ENCODE data around the gene EARS2.
"Not testable (repeated sequence)": the region's sequence is repeated elsewhere in the genome, so short reads cannot be mapped to it uniquely, and the experiment has no call there.

Gene EARS2

GRCh38 chr16:23566724-23567123 lies 9.6 kb upstream of the EARS2 start:
- DNase-seq = no peak

DNA sequence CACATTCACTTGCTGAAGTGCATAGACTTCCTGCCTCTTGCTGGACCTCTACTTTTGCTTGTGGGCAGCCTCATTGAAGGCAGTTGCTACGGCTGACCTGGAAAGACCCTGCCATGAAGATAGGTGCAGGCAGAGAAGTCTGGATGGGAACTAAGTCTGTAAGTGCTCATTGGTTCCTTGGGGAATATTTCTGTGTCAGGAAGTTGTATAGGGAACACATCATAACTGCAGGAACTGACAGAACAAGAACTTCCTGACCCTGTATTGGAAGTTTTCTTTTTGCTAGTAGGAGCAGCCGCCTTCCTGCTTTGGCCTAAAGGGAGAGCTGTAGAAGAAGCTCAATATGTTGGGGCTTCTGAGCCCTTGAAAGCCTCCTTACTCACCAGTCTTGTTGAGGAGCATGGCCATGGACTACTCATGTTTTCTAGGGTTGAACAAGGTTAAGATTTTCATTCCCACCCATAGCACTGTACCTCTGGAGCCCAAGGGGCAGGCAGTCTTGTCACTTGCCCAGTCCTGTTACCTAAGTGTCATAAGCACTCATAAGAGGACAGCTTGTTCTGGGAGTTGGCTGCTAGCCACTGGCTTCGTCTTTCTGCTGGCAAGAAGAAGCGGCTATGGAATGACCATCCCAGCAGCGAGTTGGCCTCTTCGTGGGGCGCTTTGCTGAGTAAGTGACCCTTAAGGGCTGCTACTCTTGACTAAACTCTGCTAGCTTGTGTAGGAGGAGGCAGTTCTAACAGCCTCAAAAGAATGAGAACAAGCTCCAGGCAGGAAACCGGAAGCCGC lies 7.6 kb upstream of the EARS2 start:
- DNase-seq = no peak

GRCh38 chr16:23563186-23563585 lies 6.0 kb upstream of the EARS2 start:
- DNase-seq = no peak

- no peak for DNase-seq
Observed at GRCh38 chr16:23562505-23562904, 5.4 kb upstream of the EARS2 start.

- no peak for DNase-seq
Observed at GRCh38 chr16:23561586-23561985, 4.4 kb upstream of the EARS2 start.

GRCh38 chr16:23557779-23558702 lies 891 bp upstream of the EARS2 start:
- peak in 3 of 4 experiments; percentile 17 to 31 (median 22) for DNase-seq

DNA sequence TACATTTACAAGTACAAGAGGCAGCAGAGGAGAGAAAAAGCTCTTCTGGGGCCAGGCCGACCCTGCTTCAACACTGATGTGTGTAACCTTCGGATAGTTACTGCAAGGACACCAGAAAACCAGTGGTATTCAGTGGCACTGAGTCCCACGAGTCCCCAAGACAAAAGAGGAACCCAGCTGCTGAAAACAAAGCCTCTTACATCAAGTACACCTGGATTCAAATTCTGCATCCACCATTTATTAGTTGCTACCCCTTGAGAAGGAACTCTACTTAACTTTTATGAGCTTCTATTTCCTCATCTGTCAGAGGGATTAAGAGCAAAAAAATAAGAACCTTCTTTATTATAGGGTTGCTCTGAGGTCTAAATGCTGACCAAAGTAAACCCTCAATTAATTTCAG lies 2.6 kb downstream of the EARS2 start:
- no peak for DNase-seq

DNA sequence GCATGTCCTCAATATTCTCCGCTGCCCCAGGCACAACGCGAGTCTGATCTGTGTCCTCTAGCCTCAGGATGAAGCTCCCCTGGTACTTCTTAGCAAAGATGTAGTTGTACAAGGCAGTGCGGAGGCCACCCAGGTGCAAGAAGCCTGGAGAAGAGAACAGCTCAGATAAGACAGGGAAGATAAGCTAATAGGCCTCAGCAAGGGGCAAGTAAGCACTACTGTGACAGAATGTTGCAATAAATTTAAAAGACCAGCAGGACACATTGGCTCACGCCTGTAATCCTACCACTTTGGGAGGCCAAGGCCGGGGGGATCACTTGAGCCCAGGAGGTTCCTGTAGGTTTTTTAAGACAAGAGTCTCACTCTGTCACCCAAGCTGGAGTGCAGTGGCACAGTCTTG lies 5.0 kb downstream of the EARS2 start:
- DNase-seq = no peak

- DNase-seq = no peak
Observed at GRCh38 chr16:23549938-23550337, 7.2 kb downstream of the EARS2 start.

DNA sequence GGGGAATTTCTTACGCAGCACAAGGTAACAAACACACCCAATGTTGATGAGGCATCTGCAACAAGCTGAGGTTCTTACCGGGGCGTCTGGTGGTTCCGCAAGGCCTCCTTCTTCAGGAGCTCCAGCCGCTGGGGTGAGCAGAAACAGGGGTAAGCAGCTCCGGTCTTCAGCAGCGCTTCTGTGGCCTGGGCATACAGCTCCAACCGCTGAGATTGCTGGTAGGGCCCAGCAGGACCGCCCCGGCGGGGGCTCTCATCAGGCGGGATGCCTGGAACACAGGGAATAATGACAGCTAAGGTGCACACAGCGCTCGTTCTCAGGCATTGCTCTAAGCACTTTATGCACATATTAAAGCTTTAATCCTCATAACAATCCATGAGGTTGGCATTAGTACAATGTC lies 12.7 kb downstream of the EARS2 start:
- no peak for DNase-seq

DNA sequence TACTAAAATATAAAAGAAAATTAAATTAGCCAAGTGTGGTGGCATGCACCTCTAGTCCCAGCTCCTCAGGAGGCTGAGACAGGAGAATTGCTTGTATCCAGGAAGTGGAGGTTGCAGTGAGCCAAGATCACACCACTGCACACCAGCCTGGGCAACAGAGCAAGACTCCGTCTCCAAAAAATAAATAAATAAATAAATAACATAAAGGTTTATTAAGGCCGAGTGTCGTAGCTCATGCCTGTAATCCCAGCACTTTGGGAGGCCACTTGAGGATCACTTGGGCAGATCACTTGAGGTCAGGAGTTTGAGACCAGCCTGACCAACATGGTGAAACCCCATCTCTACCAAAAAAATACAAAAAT lies 16.4 kb downstream of the EARS2 start:
- not testable (repeated sequence) for DNase-seq

DNA sequence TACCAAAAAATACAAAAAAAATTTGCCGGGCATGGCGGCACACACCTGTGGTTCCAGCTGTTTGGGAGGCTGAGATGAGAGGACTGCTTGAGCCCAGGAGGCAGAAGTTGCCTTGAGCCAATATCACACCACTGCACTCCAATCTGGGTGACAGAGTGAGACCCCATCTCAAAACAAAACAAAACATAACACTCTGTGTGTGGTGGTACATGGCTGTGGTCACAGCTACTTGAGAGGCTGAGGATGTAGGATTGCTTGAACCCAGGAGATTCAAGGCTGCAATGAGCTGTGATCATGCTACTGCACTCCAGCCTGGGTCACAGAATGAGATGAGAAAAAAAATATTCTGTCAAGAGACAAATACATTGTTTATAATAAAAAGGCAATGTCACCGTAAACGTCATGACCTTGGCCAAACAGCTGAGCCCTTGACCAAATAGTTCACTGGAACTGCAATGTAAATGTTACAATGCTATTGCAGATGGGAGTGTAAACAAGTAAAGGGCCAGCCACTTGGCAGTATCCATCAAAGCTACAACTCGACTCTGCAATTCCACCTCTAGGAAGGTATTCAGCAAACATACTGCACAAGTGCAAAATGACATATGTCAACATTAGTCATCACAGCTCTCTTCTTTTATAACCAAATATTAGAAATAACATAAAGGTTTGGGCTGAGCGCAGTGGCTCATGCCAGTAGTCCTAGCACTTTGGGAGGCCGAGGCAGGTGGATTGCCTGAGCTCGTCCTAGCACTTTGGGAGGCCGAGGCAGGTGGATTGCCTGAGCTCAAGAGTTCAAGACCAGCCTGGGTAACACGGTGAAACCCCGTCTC lies 16.9 kb downstream of the EARS2 start:
- no peak for DNase-seq

DNA sequence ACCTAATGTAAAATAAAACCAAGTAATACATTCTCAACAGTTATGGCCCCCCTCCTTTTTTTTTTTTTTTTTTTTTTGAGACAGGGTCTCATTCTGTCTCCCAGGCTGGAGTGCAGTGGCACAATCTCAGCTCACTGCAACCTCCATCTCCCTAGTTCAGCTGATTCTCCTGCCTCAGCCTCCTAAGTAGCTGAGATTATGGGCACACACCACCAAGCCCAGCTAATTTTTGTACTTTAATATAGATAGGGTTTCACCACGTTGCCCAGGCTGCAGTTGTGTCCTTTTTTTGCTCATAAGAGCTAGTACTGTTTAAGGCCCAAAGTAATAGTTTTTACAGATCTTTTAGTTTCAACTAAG lies 18.3 kb downstream of the EARS2 start:
- no peak for DNase-seq

- no peak for DNase-seq
Observed at GRCh38 chr16:23537390-23537789, 19.8 kb downstream of the EARS2 start.

DNA sequence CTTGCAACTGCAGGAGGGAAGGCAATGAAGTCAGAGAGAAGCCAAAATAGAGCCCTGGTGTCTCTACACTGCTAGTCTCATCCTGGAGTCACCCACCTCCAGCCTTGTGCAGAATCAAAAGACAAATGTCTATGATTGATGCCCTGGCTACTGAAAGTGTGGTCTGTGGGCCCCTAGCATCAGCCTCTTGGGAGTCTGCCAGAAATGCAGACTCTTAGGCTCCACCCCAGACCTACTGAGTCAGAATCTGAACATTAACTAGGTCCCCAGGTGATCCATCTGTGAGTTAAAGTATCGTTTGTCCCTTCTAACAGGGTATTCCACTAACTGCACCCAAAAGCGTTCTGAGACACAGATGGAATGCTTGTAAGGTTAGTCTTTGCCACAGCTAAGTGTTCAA lies 21.2 kb downstream of the EARS2 start:
- no peak for DNase-seq

DNA sequence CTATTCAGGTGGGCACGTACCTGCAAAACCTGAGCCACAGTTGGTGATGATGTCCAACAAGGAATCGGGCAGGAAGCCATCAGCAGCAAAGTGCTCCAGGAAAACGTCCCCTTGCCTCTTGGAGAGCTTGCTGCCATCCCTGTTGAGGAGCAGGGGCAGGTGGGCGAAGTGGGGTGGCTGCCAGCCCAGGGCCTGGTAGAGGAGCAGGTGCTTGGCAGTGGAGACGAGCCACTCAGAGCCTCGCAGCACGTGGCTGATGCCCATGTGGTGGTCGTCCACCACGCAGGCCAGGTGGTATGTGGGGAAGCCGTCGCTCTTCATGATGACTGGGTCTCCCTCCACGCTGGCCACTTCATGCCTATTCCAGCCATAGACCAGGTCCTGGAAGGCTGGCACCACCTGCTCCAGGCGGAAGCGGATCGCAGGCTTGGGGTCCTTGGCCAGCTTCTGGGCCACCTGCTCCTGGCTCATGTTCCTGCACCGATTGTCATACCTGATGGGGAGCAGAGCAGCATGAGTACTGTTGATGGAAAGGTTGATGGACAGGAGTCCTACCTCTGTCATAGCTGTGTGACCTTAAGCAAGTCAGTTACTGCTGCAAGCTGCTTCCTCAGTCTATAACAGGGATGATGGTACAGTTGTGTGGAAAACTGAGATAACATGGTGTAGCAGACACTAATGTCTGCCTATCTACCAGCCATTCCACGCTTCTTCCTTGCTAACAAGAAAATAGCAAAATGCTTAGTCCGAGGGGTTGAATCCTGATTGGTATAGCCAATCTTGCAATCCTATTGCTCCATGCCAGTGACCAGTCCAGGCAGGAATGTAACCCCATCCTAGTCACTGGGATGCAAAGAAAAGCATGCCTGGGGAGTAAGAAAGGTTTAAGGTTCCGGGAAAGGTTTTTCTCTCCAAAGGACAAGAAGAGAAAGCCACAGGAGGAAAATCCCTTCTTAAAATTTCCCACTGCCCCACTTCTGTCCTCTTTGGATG lies 22.0 kb downstream of the EARS2 start:
- no peak for DNase-seq

- no peak for DNase-seq
Observed at GRCh38 chr16:23532448-23532847, 24.7 kb downstream of the EARS2 start.

- no peak for DNase-seq
Observed at GRCh38 chr16:23530062-23530461, 27.1 kb downstream of the EARS2 start.

DNA sequence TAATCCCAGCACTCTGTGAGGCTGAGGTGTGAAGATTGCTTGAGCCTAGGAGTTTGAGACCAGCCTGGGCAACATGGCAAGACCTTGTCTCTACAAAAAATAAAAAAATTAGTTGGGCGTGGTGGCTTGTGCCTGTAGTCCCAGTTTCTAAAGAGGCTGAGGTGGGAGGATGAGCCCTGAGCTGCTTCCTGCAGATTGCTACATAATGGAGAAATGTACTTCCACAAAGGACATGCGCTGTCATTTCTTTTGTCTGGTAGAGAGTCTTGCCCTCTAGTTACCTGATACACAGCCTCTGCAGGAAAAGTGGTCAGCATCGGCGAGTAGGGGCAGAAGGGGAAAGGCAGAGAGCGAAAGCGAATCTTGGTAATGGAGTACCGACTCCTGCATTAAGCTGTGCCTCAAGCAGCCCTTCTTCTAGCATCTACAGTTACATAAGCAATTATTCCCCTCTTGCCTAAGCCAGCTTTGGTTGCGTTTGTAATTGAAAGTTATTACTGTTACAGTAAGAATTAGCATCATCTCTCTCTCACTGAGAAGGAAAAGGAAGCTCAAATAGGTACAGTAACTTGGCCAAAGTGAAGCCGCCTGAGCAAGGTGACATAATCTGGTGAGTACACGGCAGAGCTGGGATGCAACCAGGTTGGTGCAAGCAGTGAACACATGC lies 28.4 kb downstream of the EARS2 start:
- no peak for DNase-seq

DNA sequence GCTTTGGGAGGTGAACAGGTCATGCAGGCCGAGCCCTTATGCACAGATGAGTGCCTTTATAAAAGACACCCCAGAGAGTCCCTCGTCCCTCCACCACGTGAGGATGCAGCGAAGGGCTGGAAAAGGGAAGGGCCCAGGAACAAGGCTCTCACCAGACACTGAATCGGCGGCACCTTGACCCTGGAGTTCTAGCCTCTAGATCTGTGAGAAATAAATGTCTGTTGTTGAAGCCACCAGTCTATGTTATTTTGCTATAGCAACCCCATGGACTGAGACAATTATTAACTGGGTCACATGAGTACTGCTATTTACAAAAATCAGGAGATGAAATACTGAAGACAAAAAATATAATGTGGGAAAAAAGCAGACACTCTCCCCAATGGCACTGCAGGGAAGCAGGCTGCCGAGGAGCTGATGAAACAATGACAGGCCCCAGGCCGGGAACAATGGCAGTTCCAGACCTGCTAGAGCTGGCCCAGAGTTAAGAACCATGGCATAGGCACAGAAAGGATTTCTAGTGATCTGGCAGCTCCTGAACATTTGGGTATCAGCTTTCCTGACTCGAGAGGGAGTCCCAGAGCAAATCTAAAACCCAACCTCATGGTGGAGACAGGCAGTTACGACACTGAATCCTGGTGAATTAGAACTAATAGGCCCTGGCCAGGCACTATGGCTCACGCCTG lies 29.0 kb downstream of the EARS2 start:
- DNase-seq = no peak

DNA sequence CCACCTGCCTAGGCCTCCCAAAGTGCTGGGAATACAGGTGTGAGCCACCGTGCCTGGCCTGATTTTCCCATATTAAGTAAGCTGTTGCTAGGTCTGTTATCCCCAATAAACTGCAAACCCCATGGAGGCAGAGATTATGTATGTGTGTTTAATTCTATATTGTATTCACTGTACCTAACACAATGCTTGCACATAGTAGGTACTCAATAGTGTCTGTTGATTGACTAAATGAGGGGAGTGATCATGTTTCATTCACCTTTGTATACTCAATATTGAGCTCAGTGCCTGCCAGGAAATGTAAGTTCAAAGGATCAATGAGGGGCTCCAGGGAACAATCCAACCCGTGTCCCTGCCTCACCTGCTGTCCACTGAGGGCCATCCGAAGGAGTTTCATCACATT lies 32.3 kb downstream of the EARS2 start:
- DNase-seq = no peak
